ENCODE measurements around the gene ANKRD13D.

ANKRD13D gene

GRCh38 chr11:67262731-67263675 is 26.1 kb upstream of the ANKRD13D start:
- DNase-seq: peak; percentile 75

- DNase-seq: no peak
These were observed 24.8 kb upstream of the ANKRD13D start for GRCh38 chr11:67264260-67264659.

GRCh38 chr11:67264877-67265632 is 24.0 kb upstream of the ANKRD13D start:
- DNase-seq: no peak

GRCh38 chr11:67265633-67266448 is 23.3 kb upstream of the ANKRD13D start:
- peak; percentile 61 for DNase-seq

GRCh38 chr11:67266449-67267187 is 22.5 kb upstream of the ANKRD13D start, which contains the start of gene GRK2:
Gene GRK2, plus strand, starts transcription at chr11:67266473. Its CDS starts 227 bp downstream, at chr11:67266700.
- peak; percentile 56 for DNase-seq

- no peak for DNase-seq
These were observed 21.7 kb upstream of the ANKRD13D start for GRCh38 chr11:67267188-67268080.

GRCh38 chr11:67268081-67268961 is 20.8 kb upstream of the ANKRD13D start:
- no peak for DNase-seq

- DNase-seq: no peak
These were observed 20.2 kb upstream of the ANKRD13D start for GRCh38 chr11:67268962-67269268.

GRCh38 chr11:67269401-67270255 is 19.5 kb upstream of the ANKRD13D start:
- DNase-seq: no peak

- peak; percentile 35 for DNase-seq
These were observed 18.6 kb upstream of the ANKRD13D start for GRCh38 chr11:67270256-67271204.

- DNase-seq: no peak
These were observed 17.9 kb upstream of the ANKRD13D start for GRCh38 chr11:67271205-67271540.

- DNase-seq: no peak
These were observed 17.4 kb upstream of the ANKRD13D start for GRCh38 chr11:67271541-67272284.

- no peak for DNase-seq
These were observed 16.5 kb upstream of the ANKRD13D start for GRCh38 chr11:67272327-67273259.

GRCh38 chr11:67273260-67273990 is 15.7 kb upstream of the ANKRD13D start:
- no peak for DNase-seq
